ENCODE data around the gene ZBP1.

Gene ZBP1, protein sequence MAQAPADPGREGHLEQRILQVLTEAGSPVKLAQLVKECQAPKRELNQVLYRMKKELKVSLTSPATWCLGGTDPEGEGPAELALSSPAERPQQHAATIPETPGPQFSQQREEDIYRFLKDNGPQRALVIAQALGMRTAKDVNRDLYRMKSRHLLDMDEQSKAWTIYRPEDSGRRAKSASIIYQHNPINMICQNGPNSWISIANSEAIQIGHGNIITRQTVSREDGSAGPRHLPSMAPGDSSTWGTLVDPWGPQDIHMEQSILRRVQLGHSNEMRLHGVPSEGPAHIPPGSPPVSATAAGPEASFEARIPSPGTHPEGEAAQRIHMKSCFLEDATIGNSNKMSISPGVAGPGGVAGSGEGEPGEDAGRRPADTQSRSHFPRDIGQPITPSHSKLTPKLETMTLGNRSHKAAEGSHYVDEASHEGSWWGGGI

DNA sequence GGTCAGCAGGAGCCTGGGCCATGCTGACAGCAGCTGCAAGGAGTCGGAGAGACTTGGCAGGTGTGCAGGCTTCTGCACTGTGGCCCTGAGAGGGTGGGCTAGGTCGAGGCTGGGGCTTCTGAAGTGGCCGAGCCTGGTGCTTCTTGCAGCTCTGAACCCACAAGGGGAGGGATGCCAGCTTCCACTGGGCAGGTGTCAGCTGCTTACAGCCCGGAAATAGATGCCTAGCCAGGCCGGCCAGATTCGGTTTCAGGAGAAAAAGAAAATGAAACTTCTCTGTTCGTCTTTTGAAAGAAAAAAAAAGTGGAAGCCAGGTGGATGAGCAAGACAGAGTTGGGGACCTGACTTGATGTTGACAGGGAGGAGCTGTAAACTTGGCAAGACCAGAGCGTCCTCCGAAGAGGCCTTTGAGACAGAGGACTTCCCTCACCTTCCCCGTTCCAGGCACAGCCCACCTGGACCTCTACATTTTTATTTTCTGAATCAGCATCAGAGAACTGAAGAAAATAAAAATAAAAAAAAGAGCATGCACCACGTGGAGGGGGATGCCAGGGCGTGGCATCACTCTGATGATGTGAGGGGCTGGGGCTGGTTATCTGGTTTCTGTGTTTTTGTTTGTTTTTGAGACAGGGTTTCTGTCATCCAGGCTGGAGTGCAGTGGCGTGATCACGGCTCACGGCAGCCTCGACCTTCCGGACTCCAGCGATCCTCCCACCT is at the start of gene ZBP1:
Gene ZBP1 (minus strand): TSS at position 153 of the 717 bp plus-strand sequence. CDS start 131 bp downstream, at position 22.
- ATAC-seq, result peak; percentile 41 to 52

- no peak for ATAC-seq
Measured at GRCh38 chr20:57669632-57670031, 49.4 kb upstream of the ZBP1 start.

GRCh38 chr20:57667924-57668782 is 47.9 kb upstream of the ZBP1 start:
- no peak for ATAC-seq

DNA sequence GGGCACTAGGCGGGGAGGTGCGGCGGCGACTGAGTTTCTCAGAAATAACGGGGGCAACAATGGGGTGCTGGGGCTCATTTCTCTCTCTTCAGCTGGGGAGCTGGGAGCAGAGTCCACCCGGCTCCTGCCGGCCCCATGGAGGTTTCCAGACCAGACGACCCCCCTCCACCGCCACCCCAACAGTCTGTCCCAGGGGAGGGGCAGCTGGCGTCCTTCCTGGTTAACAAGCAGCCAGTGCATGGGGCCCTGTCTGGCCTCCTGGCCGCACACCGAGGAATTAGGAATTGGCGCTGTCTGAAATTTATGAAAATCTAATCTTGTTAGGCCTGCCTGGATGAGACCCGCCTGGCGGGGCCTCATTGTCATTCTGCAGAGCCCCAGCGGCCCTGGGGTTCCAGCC is 47.2 kb upstream of the ZBP1 start:
- ATAC-seq, result no peak

- ATAC-seq, result no peak
Measured at GRCh38 chr20:57666834-57667157, 46.6 kb upstream of the ZBP1 start.

DNA sequence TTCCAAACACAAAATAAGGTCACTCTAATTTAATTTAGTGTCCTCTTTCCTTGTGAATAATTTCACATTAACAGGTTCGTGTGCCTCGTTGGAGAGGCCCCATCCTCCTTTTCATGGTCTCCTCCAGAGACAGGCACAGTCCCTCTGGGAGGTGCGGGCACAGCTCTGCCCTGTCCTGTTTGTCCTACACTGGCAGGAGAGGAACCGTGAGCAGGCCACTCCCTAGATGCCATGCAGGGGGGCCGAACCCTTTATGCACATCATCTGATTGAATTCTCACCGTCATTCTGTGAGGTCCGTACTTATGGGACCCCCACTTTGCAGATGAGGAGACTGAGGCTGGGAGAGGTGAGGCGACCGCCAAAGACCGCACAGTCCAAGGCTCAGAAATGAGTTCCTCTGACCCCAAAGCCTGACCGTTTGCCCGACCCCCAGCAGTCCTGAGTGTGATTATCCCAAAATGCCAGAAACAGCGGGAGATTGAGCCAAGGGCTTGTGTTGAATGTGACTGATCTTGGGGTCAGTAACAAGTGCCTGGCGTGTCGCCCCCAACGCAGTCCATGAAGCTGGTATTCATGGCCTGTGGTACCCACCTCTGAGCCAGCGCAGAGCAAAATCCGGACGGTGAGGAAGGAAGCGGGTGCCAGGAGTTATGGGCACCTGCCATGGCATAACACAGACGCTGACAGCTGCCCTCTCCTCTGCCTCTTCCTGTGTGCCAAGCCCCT is 46.0 kb upstream of the ZBP1 start:
- ATAC-seq, result no peak

GRCh38 chr20:57665589-57665971 is 45.4 kb upstream of the ZBP1 start:
- ATAC-seq, result no peak

GRCh38 chr20:57664924-57665588 is 44.8 kb upstream of the ZBP1 start:
- ATAC-seq, result no peak

- no peak for ATAC-seq
Measured at GRCh38 chr20:57664476-57664875, 44.2 kb upstream of the ZBP1 start.

GRCh38 chr20:57663681-57664451 is 43.6 kb upstream of the ZBP1 start:
- ATAC-seq, result no peak

DNA sequence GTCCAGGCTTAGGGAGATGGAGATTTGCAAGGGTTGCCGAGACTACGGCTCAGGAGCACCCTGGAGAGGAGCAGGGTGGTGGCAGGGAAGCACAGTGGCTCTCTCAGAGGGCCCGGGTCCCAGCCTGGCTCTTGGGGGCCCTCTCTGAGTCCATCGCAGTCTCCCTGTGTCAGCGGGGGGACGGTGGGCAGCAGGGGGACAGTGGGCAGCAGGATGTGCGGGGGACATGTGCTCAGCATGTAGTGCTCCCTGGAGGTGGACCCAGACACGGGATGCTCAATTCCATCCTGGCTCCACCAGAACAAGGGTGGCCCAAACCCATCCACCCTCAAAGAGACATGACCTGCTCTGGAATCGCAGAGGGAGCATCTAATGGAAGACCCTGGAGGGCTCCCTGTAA is 43.0 kb upstream of the ZBP1 start:
- ATAC-seq, result no peak

- ATAC-seq, result no peak
Measured at GRCh38 chr20:57662456-57663240, 42.4 kb upstream of the ZBP1 start.

- ATAC-seq, result no peak
Measured at GRCh38 chr20:57661746-57662455, 41.7 kb upstream of the ZBP1 start.

GRCh38 chr20:57660922-57661745 is 40.9 kb upstream of the ZBP1 start:
- no peak for ATAC-seq

DNA sequence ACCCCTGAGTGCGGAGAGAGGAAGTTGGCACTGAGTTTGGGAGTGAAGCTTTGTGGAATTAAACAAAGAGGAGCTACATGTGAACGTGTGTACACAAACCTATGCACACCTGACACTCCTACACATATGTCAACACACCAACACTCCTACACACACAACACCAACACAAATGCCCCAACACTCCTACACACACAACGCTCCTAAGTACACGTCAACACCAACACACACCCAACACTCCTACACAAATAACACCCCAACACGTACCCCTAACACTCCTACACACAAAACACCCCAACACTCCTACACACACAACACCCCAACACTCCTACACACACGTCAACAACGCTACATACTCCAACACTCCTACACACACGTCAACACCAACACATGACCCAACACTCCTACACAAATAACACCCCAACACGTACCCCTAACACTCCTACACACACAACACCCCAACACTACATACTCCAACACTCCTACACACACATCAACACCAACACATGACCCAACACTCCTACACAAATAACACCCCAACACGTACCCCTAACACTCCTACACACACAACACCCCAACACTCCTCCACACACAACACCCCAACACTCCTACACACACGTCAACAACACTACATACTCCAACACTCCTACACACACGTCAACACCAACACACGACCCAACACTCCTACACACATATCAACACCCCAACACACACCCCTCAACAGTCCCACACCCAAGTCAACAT is 40.1 kb upstream of the ZBP1 start:
- ATAC-seq, result no peak

- no peak for ATAC-seq
Measured at GRCh38 chr20:57659517-57660180, 39.4 kb upstream of the ZBP1 start.

GRCh38 chr20:57658833-57659516 is 38.7 kb upstream of the ZBP1 start:
- no peak for ATAC-seq
